Tibial nerve (tissue), 3 donors: Measurements from ENCODE around the gene C18orf54.

Source experiments
- POLR2A ChIP-seq, 2 donors: fragments of 450-650 bp; IDR thresholded peaks; one replicate each; pipeline ENCODE4 v1.6.1; 2017; ENCODE audit warnings: antibody characterized with exemption in 2 of 2, mild to moderate bottlenecking in 2 of 2, moderate library complexity in 2 of 2
- TF ChIP-seq, protein P1 (sequence below), 5 experiments: fragments of 200-600 bp in 3 of 5; fragments of 450-650 bp in 2 of 5; sonication (generic) in 3 of 5; IDR thresholded peaks; one replicate each; pipeline ENCODE4 v1.5.1; 2016 to 2019; ENCODE audit warnings: antibody characterized with exemption in 5 of 5, mild to moderate bottlenecking in 3 of 5, moderate library complexity in 2 of 5

GRCh38 chr18:54405290-54405689, 47.6 kb downstream of the C18orf54 start:
- TF ChIP-seq, protein P1, sequence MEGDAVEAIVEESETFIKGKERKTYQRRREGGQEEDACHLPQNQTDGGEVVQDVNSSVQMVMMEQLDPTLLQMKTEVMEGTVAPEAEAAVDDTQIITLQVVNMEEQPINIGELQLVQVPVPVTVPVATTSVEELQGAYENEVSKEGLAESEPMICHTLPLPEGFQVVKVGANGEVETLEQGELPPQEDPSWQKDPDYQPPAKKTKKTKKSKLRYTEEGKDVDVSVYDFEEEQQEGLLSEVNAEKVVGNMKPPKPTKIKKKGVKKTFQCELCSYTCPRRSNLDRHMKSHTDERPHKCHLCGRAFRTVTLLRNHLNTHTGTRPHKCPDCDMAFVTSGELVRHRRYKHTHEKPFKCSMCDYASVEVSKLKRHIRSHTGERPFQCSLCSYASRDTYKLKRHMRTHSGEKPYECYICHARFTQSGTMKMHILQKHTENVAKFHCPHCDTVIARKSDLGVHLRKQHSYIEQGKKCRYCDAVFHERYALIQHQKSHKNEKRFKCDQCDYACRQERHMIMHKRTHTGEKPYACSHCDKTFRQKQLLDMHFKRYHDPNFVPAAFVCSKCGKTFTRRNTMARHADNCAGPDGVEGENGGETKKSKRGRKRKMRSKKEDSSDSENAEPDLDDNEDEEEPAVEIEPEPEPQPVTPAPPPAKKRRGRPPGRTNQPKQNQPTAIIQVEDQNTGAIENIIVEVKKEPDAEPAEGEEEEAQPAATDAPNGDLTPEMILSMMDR (IDR thresholded peaks at IDR 0.05) = no peak
- TF ChIP-seq POLR2A (IDR thresholded peaks at IDR 0.05) = no peak
